Renal cortex interstitium (tissue), 11 donors: ENCODE data around the gene TMEM72. TPM values are rescaled to one million over a fixed set of nuclear protein-coding genes. Genes with fewer than 3 reads are reported as not detected.
A peak's percentile ranks its signal among the peaks of the same experiment; 100 is the strongest.

Experiments used
- DNase-seq, 11 donors: peaks; one replicate each; pipeline ENCODE4 v3.0.0-alpha.2; 2013; ENCODE audit warnings: low read depth in 9 of 11, low spot score in 4 of 11; ENCODE audit errors: extremely low read depth in 1 of 11
- polyA plus RNA-seq, 3 donors: library from polyadenylated mRNA; unstranded; fragments of 120-200 nt; gene quantifications; one replicate each; pipeline ENCODE4 v1.2.1, GENCODE V29; 2013; ENCODE audit not compliant: insufficient read length in 3 of 3

TMEM72 gene
- polyA plus RNA-seq, 3 donors = 57.9 to 82.3 (median 59.2) TPM

GRCh38 chr10:44881649-44882048 lies 29.5 kb upstream of the TMEM72 start:
- DNase-seq = no peak

DNA sequence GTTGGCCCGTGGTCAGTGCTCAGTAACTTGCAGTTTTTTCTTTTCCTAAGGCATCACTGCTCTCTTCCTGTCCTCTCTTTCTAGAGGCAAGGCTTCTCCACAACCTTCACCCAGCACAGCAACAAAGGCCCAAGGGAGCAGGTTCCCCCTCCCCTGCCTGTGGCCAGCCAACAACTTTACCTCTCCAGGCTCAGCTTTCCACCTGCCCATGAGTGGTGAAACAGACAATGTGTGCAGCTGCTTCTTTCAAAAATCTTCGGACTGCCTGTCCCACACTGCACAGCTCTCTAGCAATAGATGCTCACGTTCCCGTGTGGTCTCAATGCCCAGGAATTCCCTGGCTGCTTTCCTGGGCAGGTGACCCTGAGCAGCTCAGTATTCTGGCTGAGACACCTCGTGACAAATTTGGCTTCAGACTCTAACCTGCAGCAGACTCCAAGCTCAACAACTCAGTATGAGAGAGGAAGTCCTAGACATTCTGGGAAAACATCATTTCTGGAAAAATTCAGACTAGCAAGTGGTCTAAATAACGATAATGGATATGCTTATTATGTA lies 28.9 kb upstream of the TMEM72 start:
- no peak for DNase-seq

GRCh38 chr10:44883593-44884331 lies 27.4 kb upstream of the TMEM72 start:
- DNase-seq = no peak

GRCh38 chr10:44885710-44886109 lies 25.4 kb upstream of the TMEM72 start:
- DNase-seq = no peak

DNA sequence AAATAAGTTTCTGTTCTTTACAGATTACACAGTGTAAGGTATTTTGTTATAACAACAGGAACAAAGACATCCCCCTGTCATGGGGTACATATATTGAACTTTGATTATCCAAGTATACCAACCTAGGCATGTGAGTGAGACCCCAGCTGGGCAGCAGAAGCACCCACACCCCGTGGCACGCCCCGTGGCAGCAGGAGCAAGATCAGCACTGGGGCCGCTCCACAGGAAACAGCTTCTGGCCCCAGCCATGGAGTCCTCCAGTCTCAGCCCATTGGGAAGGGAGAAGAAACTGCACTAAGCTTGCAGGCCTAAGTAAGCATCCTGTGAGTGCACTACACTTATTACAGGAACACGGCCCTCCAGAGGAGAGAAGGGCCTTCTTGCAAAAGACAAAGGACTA lies 24.2 kb upstream of the TMEM72 start:
- DNase-seq = no peak

DNA sequence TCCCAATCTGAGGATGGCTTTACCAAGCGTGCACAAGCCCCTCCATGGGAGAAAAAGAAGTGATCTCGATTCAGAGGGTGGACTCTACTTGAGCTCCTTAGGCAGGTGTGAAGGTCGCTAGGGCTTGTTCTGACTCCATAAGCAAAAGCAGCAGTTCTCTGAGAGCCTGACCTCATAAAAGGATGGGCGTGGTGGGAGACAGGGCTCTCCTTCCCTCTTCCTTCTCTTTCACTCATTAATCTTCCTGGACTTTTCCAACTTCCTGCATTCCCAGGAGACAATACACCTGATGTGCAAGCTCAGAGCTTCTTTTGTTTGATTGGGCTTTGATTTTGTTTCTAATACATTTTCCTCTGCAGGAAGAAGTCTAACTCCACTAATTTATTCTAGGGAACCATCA lies 22.3 kb upstream of the TMEM72 start:
- no peak for DNase-seq

DNA sequence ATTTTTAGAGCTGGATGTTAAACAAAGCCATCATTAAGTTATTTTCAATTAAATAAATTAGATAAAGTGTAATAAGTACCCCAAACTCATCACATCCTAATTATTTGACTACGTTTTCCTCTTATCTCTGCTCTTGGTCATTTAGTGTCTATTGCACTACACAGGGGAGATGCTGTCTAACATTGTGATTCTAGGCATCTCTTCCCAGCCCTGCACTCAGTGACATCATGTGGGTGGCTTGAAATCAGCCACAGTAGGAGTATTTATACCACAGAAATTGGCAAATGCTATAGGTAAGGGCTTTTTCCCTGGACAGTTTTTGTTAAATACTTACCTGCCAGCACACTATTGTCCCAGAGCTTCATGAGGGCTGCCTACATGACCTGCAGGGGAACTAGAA lies 21.3 kb upstream of the TMEM72 start:
- no peak for DNase-seq

DNA sequence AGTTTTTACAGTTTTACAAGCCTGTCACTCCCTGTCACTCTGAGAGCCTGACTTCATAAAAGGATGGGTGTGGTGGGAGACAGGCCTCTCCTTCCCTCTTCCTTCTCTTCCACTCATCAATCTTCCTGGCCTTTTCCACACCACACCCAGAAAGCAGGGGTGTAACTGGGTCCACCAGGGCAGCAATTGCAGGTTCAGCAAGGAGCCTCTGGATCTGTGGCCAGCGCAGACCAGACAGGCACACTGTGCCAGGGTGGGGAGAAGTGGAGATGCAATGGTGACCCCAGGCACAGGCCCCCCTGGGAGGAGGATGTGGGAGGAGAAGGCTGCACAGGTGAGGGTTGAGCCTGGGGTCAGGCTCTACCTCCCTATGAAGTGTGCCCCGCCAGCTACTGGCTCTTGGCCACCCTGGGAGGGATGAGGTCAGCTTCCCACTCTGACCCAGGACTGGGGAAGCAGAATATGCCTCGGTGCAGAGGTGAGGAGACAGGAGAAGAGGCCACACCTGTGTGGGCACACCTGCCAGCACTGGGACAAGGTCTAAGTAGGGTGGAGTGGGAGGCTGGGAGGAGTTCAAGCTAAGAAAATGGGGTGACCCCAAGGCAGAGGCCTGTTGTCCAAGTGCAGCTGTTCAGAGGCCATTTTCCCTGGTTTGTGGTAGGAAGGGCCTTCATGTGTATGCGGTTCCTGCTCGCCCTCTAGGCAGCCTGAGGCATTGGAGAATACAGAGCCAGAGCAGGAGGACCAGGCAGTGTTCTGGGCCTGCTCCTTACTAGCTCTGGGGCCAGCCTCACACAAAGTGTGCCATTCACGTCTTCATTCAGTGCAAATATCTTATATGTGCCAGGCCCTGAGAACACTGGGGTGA lies 20.2 kb upstream of the TMEM72 start:
- DNase-seq = no peak

GRCh38 chr10:44891721-44892120 lies 19.4 kb upstream of the TMEM72 start:
- no peak for DNase-seq

- no peak for DNase-seq
Observed at GRCh38 chr10:44893604-44894468, 17.3 kb upstream of the TMEM72 start.

DNA sequence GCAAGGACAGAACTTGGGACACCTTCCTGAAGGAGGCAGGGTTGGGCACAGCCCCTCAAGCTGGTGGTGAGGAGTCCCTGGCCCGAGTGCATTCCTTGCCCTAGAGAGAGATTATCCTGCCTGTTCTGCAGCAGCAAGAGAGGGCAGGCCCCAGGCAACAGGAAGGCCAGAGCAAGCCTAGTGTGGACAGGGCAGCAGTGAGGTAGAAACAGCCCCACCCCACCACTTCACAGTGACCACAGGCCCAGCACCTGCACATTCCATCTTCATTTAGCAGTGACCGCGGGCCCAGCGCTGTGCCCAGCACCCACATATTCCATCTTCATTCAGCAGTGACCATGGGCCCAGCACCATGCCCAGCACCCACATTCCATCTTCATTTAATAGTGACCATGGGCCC lies 16.4 kb upstream of the TMEM72 start:
- DNase-seq = no peak

GRCh38 chr10:44895280-44895679 lies 15.9 kb upstream of the TMEM72 start:
- DNase-seq = no peak

GRCh38 chr10:44897049-44897448 lies 14.1 kb upstream of the TMEM72 start:
- DNase-seq = no peak

GRCh38 chr10:44898665-44899064 lies 12.5 kb upstream of the TMEM72 start:
- DNase-seq = no peak

DNA sequence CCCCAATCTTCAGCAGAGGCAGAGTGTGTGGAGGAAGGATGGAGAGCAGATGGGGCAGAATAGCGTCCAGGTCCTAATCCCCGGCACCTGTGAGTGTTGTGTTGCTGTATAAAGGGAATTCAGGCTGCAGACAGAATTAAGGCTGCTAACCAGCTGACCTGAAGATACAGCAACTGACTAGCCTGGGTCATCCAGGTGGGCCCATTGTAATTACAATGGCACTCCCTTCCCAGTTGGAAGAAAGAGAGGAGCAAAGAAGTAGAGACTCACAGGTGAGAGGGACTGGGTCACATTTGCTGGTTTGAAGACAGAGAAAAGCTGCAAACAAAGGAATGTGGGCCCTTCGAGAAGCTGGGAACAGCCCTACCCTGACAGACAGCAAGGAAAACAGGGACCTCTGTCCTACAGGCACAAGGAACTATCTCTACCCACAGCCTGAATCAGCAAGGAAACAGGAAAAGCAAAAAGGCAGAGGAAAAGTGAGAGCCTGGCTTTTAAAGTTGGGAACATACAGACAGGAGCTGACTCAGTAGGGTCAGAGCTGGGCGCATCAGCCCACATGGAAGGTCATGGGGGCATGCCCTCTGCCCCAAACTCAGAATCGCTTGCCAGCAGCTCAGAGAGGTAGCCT lies 11.6 kb upstream of the TMEM72 start:
- no peak for DNase-seq

GRCh38 chr10:44902941-44903545 lies 8.1 kb upstream of the TMEM72 start:
- peak in 3 of 11 donors; percentile 36 to 61 (median 60) for DNase-seq

DNA sequence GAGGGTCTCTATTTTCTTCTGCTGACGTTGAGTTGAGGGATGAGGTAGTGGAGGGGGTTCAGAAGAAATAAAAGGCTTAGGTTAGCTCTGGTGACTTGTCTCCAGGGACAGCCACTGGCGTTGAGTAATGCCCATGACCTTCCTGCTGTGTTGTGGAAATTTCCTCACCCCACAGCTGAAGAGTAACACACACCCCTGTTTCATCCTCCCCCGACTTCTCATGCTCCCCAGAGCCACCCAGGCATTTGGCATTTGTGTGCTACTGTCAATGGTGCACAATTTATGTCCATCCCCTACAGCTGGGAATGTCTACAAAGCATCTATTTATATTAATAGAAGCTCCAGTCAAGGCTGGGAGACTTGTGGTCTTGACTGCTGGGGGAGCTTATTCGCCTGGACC lies 4.7 kb upstream of the TMEM72 start:
- no peak for DNase-seq

GRCh38 chr10:44907556-44907955 lies 3.6 kb upstream of the TMEM72 start:
- DNase-seq = no peak
